ENCODE measurements around the gene CALY.

The CALY gene

DNA sequence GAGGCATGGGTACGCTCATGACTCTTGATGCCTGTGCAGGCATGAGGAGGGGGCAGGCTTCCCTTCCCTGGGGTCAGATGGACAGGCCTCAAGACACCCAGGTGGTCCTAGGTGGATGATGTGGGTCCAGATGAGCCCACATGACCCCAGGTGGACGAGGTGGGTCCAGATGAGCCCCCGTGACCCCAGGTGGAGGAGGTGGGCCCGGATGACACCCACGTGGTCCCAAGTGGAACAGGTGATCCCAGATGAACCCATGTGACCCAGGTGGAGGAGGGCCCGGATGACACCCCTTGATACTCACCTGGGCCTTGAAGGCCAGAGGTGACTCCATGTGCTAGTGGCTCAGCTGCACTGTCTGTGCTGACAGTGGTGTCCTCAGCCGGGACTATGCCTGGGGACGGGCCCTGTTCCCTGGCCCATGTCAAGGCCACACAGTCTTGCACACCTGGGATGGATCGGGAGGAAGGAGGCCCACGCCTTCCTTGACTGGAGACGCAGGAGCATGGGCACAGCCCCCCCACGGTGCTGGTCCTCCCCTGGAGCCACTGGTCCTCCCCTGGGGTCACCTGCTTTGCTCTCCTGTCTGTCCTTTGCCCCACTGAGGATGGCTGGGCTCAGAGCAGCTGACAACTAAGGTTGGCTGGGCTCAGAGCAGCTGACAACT lies 13.7 kb upstream of the CALY start:
- Histone ChIP-seq H2AFZ (ENCODE audit: low read depth) (no peak overlapping the region), H3K4me1 (ENCODE audit: low read depth, poor library complexity, severe bottlenecking) (no peaks in the 10 kb centered on the region), H3K4me2 (no peak overlapping the region), H4K20me1 (ENCODE audit: insufficient read depth) (no peaks in the 10 kb centered on the region), H3K9ac (no peak overlapping the region), H3K79me2 (ENCODE audit: insufficient read depth, low read depth) (no peaks in the 10 kb centered on the region), H3K27ac (no peak overlapping the region), H3K27me3 (ENCODE audit: insufficient read depth, low read depth) (no peaks in the 10 kb centered on the region; the same call in 1 of the 2 replicates), H3K4me3 (IDR thresholded peaks at IDR 0.05; ENCODE audit: insufficient read depth, low read depth, low read length) (no peak overlapping the region), H3K36me3 (ENCODE audit: insufficient read depth) (no peaks in the 10 kb centered on the region)
- TF ChIP-seq CTCF (conservative IDR thresholded peaks at IDR 0.05; ENCODE audit: low read depth, low read length): no peak

DNA sequence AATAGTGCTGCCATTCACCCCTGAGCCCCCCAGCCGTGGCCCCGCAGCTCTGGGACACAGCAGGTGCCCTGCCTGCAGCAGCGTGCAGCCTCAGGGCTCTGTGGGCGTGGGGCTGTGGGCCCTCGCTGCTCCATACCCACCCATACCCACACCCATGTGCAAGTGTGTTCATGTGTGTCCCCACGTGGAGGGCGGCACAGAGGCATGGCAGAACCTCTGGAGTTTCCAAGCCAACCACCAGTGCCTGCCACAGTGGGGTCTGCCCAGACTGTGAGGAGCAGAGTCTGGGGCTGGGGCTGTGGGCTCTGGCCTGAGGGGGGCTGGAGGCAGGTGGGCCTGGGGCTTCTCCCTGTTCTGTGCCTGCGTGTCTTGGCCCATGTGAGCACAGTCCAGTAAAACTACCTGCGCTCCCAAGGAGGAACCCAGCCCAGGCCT lies 12.9 kb upstream of the CALY start:
- Histone ChIP-seq H4K20me1 (ENCODE audit: insufficient read depth) (no peaks in the 10 kb centered on the region), H3K27ac (no peak overlapping the region), H3K4me1 (ENCODE audit: low read depth, poor library complexity, severe bottlenecking) (no peaks in the 10 kb centered on the region), H3K36me3 (ENCODE audit: insufficient read depth) (no peaks in the 10 kb centered on the region), H2AFZ (ENCODE audit: low read depth) (no peak overlapping the region), H3K9ac (no peak overlapping the region), H3K4me3 (IDR thresholded peaks at IDR 0.05; ENCODE audit: insufficient read depth, low read depth, low read length) (no peak overlapping the region), H3K79me2 (ENCODE audit: insufficient read depth, low read depth) (no peaks in the 10 kb centered on the region), H3K4me2 (no peak overlapping the region), H3K27me3 (ENCODE audit: insufficient read depth, low read depth) (no peaks in the 10 kb centered on the region; the same call in 1 of the 2 replicates)
- no peak for TF ChIP-seq CTCF (conservative IDR thresholded peaks at IDR 0.05; ENCODE audit: low read depth, low read length)

GRCh38 chr10:133349160-133349568 lies 12.5 kb upstream of the CALY start:
- H3K27me3 ChIP-seq (ENCODE audit: insufficient read depth, low read depth): no peaks in the 10 kb centered on the region; the same call in 1 of the 2 replicates
- H3K4me3 ChIP-seq (IDR thresholded peaks at IDR 0.05; ENCODE audit: insufficient read depth, low read depth, low read length): no peak overlapping the region
- H2AFZ ChIP-seq (ENCODE audit: low read depth): no peak overlapping the region
- no peak overlapping the region for H3K9ac ChIP-seq
- H3K36me3 ChIP-seq (ENCODE audit: insufficient read depth): no peaks in the 10 kb centered on the region
- no peaks in the 10 kb centered on the region for H3K4me1 ChIP-seq (ENCODE audit: low read depth, poor library complexity, severe bottlenecking)
- H3K27ac ChIP-seq: no peak overlapping the region
- H3K4me2 ChIP-seq: no peak overlapping the region
- H4K20me1 ChIP-seq (ENCODE audit: insufficient read depth): no peaks in the 10 kb centered on the region
- no peak for TF ChIP-seq CTCF (conservative IDR thresholded peaks at IDR 0.05; ENCODE audit: low read depth, low read length)
- no peaks in the 10 kb centered on the region for H3K79me2 ChIP-seq (ENCODE audit: insufficient read depth, low read depth)

DNA sequence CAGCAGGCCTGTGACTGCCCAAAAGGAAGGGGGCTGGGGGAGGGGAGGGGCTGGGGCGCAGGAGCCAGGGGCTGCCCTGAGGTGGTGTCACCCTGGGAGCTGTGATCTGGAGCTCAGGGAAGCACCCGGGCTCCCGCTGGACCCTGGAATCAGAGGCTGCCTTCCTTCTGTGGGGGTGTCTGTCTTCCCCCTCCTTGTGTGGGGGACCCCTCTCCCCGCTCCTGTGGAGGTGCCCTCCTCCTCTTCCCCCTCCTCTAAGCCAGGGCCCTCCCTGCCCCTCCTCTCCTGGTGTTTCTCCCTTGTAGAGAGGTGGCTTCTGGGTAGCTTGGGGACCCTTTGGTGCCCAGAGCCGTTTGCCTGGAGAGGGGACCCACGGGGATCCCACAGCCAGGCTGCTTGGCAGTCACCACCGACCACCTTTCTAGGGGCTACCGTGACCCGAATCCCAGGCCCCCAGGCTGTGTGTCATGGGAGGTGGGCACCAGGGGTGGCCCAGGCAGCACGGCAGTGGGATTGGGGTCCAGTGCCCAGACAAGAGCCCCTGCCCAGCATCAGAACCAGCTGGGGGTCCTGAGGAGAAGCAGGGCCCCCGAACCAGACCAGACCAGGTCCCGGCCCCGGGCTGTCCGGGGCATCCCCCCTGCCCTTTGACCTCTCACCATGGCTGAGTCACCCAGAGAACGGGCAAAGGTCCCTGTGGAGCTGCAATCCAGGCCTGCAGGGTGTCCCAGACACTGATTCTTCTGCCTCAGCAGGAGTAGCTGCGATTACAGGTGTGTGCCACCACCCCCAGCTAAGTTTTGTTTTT lies 11.2 kb upstream of the CALY start:
- Histone ChIP-seq H2AFZ (ENCODE audit: low read depth) (no peak overlapping the region), H3K79me2 (ENCODE audit: insufficient read depth, low read depth) (no peaks in the 10 kb centered on the region), H3K27ac (no peak overlapping the region), H3K4me1 (ENCODE audit: low read depth, poor library complexity, severe bottlenecking) (no peaks in the 10 kb centered on the region), H4K20me1 (ENCODE audit: insufficient read depth) (no peaks in the 10 kb centered on the region), H3K9ac (no peak overlapping the region), H3K27me3 (ENCODE audit: insufficient read depth, low read depth) (peaks cover 6% of the 10 kb centered on the region; the same call in 1 of the 2 replicates), H3K4me3 (IDR thresholded peaks at IDR 0.05; ENCODE audit: insufficient read depth, low read depth, low read length) (no peak overlapping the region), H3K36me3 (ENCODE audit: insufficient read depth) (no peaks in the 10 kb centered on the region), H3K4me2 (no peak overlapping the region)
- no peak for TF ChIP-seq CTCF (conservative IDR thresholded peaks at IDR 0.05; ENCODE audit: low read depth, low read length)

Data from KMS-11 (cell line).